Nephron progenitor cell (in vitro differentiated cells): Measurements from ENCODE around the gene BLOC1S5.
A peak's percentile ranks its signal among the peaks of the same experiment; 100 is the strongest.

Source experiments
- DNase-seq: peaks from one replicate; pipeline ENCODE4 v3.0.0; 2021
- H3K27ac Mint-ChIP-seq: 2 replicates; pipeline ENCODE4 v1.8.0; 2021; ENCODE audit warnings: mild to moderate bottlenecking, moderate library complexity, mixed read lengths
- H3K27me3 Mint-ChIP-seq: 2 replicates; pipeline ENCODE4 v1.8.0; 2021; ENCODE audit warnings: mild to moderate bottlenecking, low read depth, mixed read lengths; ENCODE audit not compliant: poor library complexity
- H3K36me3 Mint-ChIP-seq: 2 replicates; pipeline ENCODE4 v1.8.0; 2021; ENCODE audit warnings: low read depth, mixed read lengths
- H3K4me1 Mint-ChIP-seq: 2 replicates; pipeline ENCODE4 v1.8.0; 2021; ENCODE audit warnings: mixed read lengths
- H3K4me3 Mint-ChIP-seq: 2 replicates; pipeline ENCODE4 v1.8.0; 2021; ENCODE audit warnings: mild to moderate bottlenecking, moderate library complexity, mixed read lengths
- H3K9me3 Mint-ChIP-seq: 2 replicates; pipeline ENCODE4 v1.8.0; 2021; ENCODE audit warnings: mild to moderate bottlenecking, moderate library complexity, mixed read lengths
- TF ChIP-seq, protein P1 (sequence below): fragments of 200-600 bp; sonication (generic); IDR thresholded peaks from 2 replicates; pipeline ENCODE4 v1.5.0; 2021; ENCODE audit warnings: antibody characterized with exemption

The BLOC1S5 gene

DNA sequence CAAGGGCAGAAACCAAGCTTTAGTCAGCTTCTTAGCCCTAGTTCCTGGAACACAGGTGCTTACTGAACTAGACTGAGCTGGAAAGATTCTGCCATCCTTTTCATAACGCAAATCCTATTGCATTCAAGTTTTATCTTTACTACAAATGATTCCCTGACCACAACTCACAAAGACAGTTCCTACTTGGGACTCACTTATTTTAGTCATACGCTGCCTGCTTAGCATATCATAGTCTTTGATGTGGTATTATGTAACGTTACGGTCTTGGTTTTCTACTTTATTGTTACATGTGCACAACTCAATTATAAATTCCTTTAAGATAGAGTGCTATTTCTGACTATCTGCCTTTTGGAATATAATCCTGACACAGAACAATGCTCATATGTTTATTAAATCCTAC lies 59.1 kb downstream of the BLOC1S5 start:
- H3K4me3 Mint-ChIP-seq = no peak overlapping the region
- H3K4me1 Mint-ChIP-seq = peaks cover 10% of the 10 kb centered on the region
- H3K27ac Mint-ChIP-seq = no peak overlapping the region
- no peaks in the 10 kb centered on the region for H3K36me3 Mint-ChIP-seq
- DNase-seq = no peak
- no peaks in the 10 kb centered on the region for H3K9me3 Mint-ChIP-seq
- TF ChIP-seq, protein P1, sequence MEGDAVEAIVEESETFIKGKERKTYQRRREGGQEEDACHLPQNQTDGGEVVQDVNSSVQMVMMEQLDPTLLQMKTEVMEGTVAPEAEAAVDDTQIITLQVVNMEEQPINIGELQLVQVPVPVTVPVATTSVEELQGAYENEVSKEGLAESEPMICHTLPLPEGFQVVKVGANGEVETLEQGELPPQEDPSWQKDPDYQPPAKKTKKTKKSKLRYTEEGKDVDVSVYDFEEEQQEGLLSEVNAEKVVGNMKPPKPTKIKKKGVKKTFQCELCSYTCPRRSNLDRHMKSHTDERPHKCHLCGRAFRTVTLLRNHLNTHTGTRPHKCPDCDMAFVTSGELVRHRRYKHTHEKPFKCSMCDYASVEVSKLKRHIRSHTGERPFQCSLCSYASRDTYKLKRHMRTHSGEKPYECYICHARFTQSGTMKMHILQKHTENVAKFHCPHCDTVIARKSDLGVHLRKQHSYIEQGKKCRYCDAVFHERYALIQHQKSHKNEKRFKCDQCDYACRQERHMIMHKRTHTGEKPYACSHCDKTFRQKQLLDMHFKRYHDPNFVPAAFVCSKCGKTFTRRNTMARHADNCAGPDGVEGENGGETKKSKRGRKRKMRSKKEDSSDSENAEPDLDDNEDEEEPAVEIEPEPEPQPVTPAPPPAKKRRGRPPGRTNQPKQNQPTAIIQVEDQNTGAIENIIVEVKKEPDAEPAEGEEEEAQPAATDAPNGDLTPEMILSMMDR = no peak
- H3K27me3 Mint-ChIP-seq = no peaks in the 10 kb centered on the region

GRCh38 chr6:8000636-8001035 lies 63.6 kb downstream of the BLOC1S5 start:
- Mint-ChIP-seq H3K27ac (no peak overlapping the region), H3K27me3 (no peaks in the 10 kb centered on the region), H3K36me3 (no peaks in the 10 kb centered on the region), H3K4me1 (peaks cover 18% of the 10 kb centered on the region), H3K4me3 (no peak overlapping the region), H3K9me3 (no peaks in the 10 kb centered on the region)
- DNase-seq = no peak
- TF ChIP-seq, protein P1 = no peak

DNA sequence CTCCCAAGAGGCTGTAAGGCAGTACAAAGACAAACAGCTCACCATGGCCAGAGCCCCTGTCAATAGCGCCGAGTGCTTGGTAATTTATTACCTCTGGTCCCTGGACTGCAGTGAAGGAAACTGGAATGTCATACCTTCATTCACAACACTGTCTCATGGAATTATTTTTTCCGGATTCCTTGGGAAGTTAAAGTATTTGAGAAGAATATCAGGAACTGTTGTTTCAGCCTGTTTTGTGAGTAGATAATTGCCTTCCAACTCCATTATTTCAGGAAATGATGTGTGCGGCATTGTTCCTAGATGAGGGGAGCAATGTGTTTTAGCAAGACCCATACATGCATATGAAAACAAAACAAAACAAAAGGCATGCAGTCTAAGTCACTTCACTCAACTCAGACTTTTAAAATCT lies 64.0 kb downstream of the BLOC1S5 start:
- H3K4me3 Mint-ChIP-seq = no peak overlapping the region
- peaks cover 18% of the 10 kb centered on the region for H3K4me1 Mint-ChIP-seq
- no peak overlapping the region for H3K27ac Mint-ChIP-seq
- H3K9me3 Mint-ChIP-seq = no peaks in the 10 kb centered on the region
- TF ChIP-seq, protein P1 = no peak
- DNase-seq = no peak
- H3K27me3 Mint-ChIP-seq = no peaks in the 10 kb centered on the region
- H3K36me3 Mint-ChIP-seq = no peaks in the 10 kb centered on the region

DNA sequence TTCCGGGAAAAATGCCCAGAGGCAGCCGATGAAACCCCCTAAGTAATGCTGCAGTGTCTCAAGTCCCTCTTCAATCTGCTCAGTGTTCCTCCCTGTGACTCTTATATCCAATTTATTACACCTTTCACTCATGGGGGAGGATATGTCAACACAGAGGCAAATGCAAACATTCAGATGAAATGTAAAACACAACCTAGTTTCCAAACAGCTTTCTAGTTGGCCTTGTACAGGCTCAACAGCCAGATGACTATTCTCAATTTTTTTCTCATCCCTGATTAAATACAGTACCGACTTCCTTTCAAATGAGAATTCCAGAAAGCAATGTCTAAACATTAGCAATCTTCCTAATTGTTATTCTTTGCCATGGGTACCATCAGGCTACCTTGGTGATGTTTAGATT lies 65.0 kb downstream of the BLOC1S5 start:
- H3K27me3 Mint-ChIP-seq = no peaks in the 10 kb centered on the region
- no peaks in the 10 kb centered on the region for H3K36me3 Mint-ChIP-seq
- peaks cover 18% of the 10 kb centered on the region for H3K4me1 Mint-ChIP-seq
- no peaks in the 10 kb centered on the region for H3K9me3 Mint-ChIP-seq
- TF ChIP-seq, protein P1 = no peak
- DNase-seq = no peak
- no peak overlapping the region for H3K4me3 Mint-ChIP-seq
- peak overlapping the region; percentile 61 for H3K27ac Mint-ChIP-seq

DNA sequence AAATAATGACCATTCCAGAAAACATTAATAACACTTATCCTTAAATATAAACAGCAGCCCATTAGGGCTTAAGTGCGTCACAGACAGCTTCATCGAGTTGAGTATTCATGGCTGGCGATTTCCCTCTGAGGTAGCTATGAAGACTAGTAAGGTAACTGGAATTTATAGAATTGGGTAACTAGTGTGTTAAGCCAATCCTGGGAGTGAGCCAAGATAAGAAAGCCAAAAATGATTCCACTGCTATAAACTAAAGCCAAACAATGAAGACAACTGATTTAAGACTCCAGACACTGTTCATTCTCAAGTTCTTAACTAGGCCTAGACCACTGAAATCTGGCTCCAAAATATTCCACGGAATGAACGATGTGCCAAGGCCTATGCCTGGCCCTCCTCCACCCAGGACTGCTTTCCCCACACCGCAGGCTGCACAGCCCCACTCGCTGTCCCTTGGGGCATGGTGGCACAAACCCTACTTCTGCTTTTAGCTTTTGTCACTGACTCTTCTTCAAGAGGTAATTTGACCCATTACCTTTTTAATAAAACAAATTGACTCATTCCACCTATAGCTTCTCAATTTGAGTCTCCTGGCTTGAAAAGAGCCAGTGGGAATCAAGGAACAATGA lies 66.0 kb downstream of the BLOC1S5 start:
- H3K4me1 Mint-ChIP-seq = peaks cover 18% of the 10 kb centered on the region
- no peaks in the 10 kb centered on the region for H3K9me3 Mint-ChIP-seq
- no peak overlapping the region for H3K27ac Mint-ChIP-seq
- peaks cover 3% of the 10 kb centered on the region for H3K27me3 Mint-ChIP-seq
- no peak for DNase-seq
- no peak overlapping the region for H3K4me3 Mint-ChIP-seq
- TF ChIP-seq, protein P1 = no peak
- no peaks in the 10 kb centered on the region for H3K36me3 Mint-ChIP-seq

DNA sequence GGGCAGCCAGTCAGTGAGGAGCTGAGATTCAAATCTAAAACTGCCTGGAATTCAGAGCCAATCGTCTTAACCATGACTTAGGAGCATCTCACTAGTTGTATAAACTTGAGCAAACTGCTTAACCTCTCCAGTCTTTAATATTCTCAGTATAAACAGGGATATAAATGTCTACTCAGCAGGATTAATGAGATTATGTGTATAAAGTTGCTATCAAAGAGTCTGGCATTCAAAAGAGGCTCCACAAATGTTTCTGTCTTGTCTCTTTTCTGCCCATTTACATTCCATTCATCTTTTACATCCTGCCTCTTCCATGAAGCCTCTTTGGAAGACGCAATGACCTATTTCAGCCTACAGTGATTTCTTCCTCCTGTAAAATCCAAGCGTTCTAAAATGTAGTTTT lies 66.9 kb downstream of the BLOC1S5 start:
- Mint-ChIP-seq H3K9me3 (no peaks in the 10 kb centered on the region), H3K4me1 (peaks cover 22% of the 10 kb centered on the region), H3K4me3 (no peak overlapping the region), H3K27ac (no peak overlapping the region), H3K36me3 (no peaks in the 10 kb centered on the region), H3K27me3 (peaks cover 3% of the 10 kb centered on the region)
- DNase-seq = no peak
- TF ChIP-seq, protein P1 = no peak
